Memory B cell (primary cell): ENCODE measurements around the gene TBX6.
"Not testable (repeated sequence)": the region's sequence is repeated elsewhere in the genome, so short reads cannot be mapped to it uniquely, and the experiment has no call there.

Source experiments
- ATAC-seq: fragments of 150-1000 bp; cut with Tn5 transposase; 2 replicates; pipeline ENCODE4 v1.10.0; 2021; ENCODE audit warnings: low read depth, mild to moderate bottlenecking, moderate library complexity
- DNase-seq, 2 donors: peaks; one replicate each; pipeline ENCODE4 v3.0.0; 2022; ENCODE audit warnings: low spot score in 2 of 2
- H3K27ac Mint-ChIP-seq: one replicate; pipeline ENCODE4 v1.8.0; 2022; ENCODE audit warnings: mild to moderate bottlenecking, moderate library complexity, mixed read lengths
- H3K27me3 Mint-ChIP-seq: one replicate; pipeline ENCODE4 v1.8.0; 2022; ENCODE audit warnings: mixed read lengths
- H3K36me3 Mint-ChIP-seq: one replicate; pipeline ENCODE4 v1.8.0; 2022; ENCODE audit warnings: mild to moderate bottlenecking, mixed read lengths
- H3K4me1 Mint-ChIP-seq: one replicate; pipeline ENCODE4 v1.8.0; 2022; ENCODE audit warnings: mixed read lengths
- H3K4me3 Mint-ChIP-seq: one replicate; pipeline ENCODE4 v1.8.0; 2022; ENCODE audit warnings: mild to moderate bottlenecking, moderate library complexity, mixed read lengths
- H3K9me3 Mint-ChIP-seq: one replicate; pipeline ENCODE4 v1.8.0; 2022; ENCODE audit warnings: mixed read lengths

The TBX6 gene

DNA sequence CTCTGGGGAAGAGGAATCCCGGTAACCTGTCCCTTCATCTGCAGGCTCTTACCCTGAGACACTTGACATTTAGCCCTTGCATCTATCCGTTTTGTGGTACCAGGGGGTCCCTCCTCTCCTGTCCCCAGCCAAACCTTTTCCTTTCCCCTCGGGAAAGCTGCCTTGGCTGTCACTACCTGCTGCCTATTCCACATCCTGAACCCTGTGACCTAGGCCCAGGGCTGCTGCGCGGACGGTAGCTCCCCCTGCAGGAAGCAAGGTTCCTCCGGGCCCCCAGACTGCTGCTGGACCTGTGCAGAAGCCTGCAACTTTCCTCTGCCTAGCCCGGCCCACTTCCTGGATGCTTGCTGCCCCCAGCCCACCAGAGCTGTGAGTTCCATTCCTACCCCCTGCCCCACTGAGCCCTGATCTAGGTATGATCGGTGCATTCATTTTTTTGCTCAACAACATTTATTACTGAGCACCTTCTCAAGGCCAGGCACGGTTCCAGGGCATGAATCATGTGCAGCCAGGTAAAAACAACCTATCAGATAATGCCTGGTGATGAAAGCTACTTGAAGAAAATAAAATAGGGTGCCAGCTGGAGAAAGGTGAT, 36.7 kb downstream of the TBX6 start:
- DNase-seq (no peak), ATAC-seq (peak; percentile 56)
- Mint-ChIP-seq H3K9me3 (no peaks in the 10 kb centered on the region), H3K27ac (no peak overlapping the region), H3K36me3 (no peaks in the 10 kb centered on the region), H3K27me3 (peaks cover 2% of the 10 kb centered on the region), H3K4me1 (peaks cover 4% of the 10 kb centered on the region), H3K4me3 (peak overlapping the region; percentile 30)

DNA sequence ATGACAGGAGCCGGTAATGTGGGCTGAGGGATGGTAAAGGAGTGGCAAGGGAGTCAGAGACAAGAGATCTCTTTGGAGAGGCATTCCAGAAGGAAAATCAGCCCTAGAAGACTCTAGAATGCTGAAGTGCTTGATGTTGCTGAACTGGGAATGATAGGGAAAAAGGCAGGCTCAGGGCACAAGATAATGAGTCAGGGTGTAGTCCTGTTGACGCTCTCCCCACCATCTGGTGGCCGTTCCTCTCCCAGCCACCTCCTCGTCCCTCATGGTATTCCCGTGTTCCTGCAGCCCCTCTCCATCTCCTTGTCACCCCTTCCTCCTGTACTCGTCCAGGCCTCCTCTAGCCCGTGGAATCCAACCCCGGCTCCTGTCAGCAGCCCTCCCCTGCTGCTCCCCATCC, 37.3 kb downstream of the TBX6 start:
- no peak for DNase-seq
- Mint-ChIP-seq H3K27me3 (peaks cover 2% of the 10 kb centered on the region), H3K36me3 (no peaks in the 10 kb centered on the region), H3K4me3 (peak overlapping the region; percentile 44), H3K4me1 (peaks cover 4% of the 10 kb centered on the region), H3K27ac (no peak overlapping the region), H3K9me3 (no peaks in the 10 kb centered on the region)
- ATAC-seq = no peak

DNA sequence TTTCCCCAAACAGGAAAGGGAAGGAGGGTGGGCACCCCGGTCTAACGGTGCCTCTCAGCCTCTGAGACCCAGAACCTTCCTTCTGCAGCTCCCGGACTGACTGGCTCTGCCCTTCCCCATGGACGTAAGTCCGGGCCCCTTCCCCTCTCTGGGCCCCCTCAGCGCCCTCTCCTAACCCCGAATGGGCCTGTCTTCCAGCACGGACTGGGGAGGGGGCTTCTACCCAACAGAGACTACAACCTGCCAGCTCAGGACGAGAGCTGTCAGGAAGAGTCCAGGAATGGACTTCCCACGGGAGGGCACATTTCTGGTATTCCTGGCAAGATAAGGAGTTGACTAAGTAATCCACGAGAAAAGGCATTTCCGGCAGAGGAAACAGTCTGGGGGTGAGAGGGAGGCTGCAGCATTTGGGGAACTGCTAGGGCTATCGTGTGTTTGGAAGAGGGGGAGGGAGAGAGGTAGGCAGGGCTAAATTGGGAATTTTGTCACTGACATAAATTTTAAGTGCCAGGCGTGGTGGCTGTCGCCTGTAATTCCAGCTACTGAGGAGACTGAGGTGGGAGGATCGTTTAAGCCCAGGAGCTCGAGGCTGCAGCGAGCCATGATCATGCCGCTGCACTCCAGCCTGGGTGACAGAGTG, 38.2 kb downstream of the TBX6 start:
- no peaks in the 10 kb centered on the region for H3K9me3 Mint-ChIP-seq
- peak overlapping the region; percentile 83 for H3K27ac Mint-ChIP-seq
- peak overlapping the region; percentile 87 for H3K4me3 Mint-ChIP-seq

DNA sequence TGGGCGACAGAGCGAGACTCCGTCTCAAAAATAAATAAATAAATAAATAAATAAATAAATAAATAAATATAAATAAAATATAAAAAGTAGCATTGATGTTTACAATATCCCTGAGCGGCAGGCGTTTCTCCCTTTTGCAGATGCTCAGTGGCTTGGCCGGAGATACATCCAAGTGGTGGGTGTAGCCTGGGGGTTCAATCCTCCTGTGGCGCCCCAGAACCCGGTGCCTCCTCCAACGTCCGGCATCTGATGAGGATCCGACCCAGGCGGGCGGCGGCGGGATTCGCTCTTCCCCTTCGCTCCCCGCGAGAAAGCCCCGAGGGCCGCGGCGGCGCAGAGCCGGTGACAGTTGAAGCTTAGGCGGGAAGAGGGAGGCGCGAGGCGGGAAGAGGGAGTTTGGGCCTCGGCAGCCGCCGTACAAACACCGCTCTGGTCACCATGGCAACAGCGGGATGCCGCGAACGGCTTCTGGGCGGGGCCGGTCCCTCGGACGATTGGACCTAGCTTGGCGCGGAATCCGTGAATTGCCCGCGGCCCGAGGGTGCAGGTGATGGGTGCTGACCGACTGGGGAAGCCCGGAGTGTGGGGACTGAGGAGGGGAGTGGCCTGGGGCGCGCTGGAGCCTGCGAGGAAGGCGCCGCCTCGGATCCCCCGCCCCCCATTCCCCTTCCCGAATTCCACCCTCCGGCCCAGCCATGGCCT, 38.9 kb downstream of the TBX6 start:
- peak; percentile 88 for ATAC-seq
- H3K9me3 Mint-ChIP-seq = no peaks in the 10 kb centered on the region

More for the DNA sequence above, 38.2 kb downstream of the TBX6 start:
- peak; percentile 13 for ATAC-seq
- Mint-ChIP-seq H3K36me3 (no peaks in the 10 kb centered on the region), H3K4me1 (peaks cover 4% of the 10 kb centered on the region), H3K27me3 (peaks cover 2% of the 10 kb centered on the region)
- no peak for DNase-seq

DNA sequence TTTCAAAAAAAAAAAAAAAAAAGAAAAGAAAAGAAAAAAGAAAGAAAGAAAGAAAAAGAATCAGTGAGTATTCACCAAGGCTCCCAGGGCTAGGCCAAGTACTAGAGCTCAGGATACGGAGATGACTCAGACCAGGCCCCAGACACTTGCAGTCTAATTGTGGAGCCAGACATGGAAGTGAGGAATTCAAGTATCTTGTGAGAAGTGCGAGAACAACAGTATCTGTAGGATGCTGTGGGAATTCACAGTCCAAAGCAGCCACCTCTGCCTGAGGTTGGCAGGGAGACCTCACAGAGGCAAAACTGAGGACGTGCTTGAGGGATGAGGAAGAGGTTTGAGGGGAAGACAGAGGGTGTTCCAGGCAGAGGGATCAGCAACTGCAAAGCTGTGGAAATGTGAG, 40.2 kb downstream of the TBX6 start:
- no peak for DNase-seq
- H3K4me1 Mint-ChIP-seq = peaks cover 4% of the 10 kb centered on the region
- no peak overlapping the region for H3K27ac Mint-ChIP-seq

More for the DNA sequence above, 38.9 kb downstream of the TBX6 start:
- peaks cover 2% of the 10 kb centered on the region for H3K27me3 Mint-ChIP-seq
- peak; percentile 81 to 83 for DNase-seq
- H3K27ac Mint-ChIP-seq = peak overlapping the region; percentile 83
- H3K4me1 Mint-ChIP-seq = peaks cover 4% of the 10 kb centered on the region
- peak overlapping the region; percentile 87 for H3K4me3 Mint-ChIP-seq
- no peaks in the 10 kb centered on the region for H3K36me3 Mint-ChIP-seq

DNA sequence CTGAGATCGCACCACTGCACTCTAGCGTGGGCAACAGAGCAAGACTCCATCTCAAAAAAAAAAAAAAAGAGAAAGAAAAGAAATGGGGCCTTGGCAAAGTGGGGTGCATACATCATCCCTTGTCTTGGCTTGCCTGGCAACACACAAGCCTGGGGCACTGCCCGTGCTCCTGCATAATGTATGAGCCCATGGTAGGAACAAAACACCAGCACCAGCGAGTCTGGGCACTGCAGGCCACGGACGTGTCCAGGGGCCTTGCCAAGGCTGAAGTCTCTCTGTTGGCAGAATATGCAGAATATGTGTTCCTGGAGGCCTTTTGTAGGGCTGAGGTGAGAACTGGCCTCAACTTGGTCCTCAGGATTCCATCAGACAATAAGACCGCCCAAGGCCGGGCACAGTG, 41.9 kb downstream of the TBX6 start:
- H3K36me3 Mint-ChIP-seq = no peaks in the 10 kb centered on the region
- no peak overlapping the region for H3K4me3 Mint-ChIP-seq
- ATAC-seq (no peak), DNase-seq (no peak)
- peaks cover 10% of the 10 kb centered on the region for H3K4me1 Mint-ChIP-seq
- peaks cover 9% of the 10 kb centered on the region for H3K27me3 Mint-ChIP-seq
- H3K9me3 Mint-ChIP-seq = no peaks in the 10 kb centered on the region
- H3K27ac Mint-ChIP-seq = no peak overlapping the region

More for the DNA sequence above, 40.2 kb downstream of the TBX6 start:
- H3K36me3 Mint-ChIP-seq = no peaks in the 10 kb centered on the region
- ATAC-seq = no peak
- H3K9me3 Mint-ChIP-seq = no peaks in the 10 kb centered on the region
- peak overlapping the region; percentile 65 for H3K4me3 Mint-ChIP-seq
- peaks cover 4% of the 10 kb centered on the region for H3K27me3 Mint-ChIP-seq

DNA sequence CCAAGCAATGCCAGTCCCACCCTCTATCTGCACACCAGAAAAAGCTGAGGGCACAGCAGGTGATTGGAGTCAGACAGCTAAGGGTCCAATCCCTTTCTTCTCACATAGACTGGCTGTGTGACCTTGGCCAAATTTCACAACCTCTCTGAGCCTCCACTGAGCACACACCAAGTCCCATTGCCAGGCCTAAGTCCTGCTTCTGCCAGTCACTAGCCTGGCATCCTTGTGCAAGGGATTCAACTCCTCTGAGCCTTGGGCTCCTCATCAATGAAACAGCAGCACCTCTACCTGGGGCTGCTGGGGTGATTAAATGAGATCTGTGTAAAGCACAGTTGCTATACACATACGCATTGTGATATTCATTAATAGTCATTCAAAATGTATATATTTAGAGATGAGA, 45.1 kb downstream of the TBX6 start:
- Mint-ChIP-seq H3K36me3 (no peaks in the 10 kb centered on the region), H3K27me3 (peaks cover 8% of the 10 kb centered on the region), H3K9me3 (no peaks in the 10 kb centered on the region), H3K4me3 (no peak overlapping the region), H3K27ac (no peak overlapping the region), H3K4me1 (peaks cover 6% of the 10 kb centered on the region)
- no peak for ATAC-seq
- DNase-seq = no peak

DNA sequence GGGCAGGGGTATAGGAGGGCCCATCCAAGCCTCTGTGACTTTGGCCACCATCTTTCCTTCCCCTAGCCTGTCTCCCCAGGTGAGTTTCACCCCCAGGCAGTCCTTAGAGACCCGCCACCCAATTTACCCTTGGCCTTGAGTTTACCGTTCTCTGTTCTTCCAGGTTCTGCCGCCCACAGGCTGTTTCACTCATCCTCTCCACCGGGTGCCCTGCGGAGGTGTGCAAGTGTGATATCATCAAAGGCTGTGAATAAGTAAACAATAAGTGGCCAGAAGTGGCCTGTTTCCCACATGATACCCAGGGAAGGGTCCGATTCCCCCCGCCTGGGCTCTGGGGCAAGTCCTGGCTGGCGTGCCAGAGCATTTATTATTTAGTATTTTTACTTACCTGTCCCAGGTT, 45.5 kb downstream of the TBX6 start:
- Mint-ChIP-seq H3K27ac (no peak overlapping the region), H3K4me1 (peaks cover 6% of the 10 kb centered on the region), H3K36me3 (no peaks in the 10 kb centered on the region), H3K9me3 (no peaks in the 10 kb centered on the region), H3K27me3 (peaks cover 8% of the 10 kb centered on the region), H3K4me3 (no peak overlapping the region)
- ATAC-seq (no peak), DNase-seq (no peak)

DNA sequence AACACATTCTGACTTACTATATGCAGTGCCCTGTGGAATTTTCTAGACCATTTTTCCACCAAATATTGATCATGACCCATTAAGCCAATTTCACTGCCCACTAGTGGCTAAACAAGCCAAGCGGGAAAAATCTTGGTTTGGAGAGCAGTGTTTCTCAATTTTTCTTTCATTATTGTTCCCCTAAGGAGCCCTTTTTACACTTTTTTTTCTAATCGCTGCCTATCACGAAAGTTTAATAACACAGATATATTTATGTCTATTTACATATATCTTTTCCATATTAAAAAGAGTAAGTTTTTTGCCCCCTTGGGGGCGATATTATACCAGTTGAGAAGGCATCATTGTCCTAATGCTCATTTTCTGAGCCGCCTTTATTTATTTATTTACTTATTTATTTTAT, 49.9 kb downstream of the TBX6 start:
- Mint-ChIP-seq H3K9me3 (no peaks in the 10 kb centered on the region), H3K27me3 (peaks cover 13% of the 10 kb centered on the region), H3K27ac (no peak overlapping the region), H3K4me1 (peaks cover 9% of the 10 kb centered on the region), H3K36me3 (no peaks in the 10 kb centered on the region), H3K4me3 (no peak overlapping the region)
- ATAC-seq (no peak), DNase-seq (no peak)

DNA sequence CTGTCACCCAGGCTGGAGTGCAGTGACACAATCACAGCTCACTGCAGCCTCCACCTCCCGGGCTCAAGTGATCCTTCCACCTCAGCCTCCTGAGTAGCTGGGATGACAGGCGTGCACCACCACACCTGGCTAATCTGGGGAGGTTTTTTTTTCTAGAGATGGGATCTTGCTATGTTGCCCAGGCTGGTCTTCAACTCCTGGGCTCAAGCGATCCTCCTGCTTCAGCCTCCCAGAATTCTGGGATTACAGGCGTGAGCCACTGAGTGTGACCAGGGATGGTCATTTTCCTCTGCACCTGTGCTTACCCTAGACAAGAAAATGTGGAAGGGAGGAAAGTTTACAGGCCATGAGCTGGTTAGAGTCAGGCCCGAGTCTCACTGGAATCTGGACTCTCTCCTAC, 51.0 kb downstream of the TBX6 start:
- H3K4me1 Mint-ChIP-seq, ATAC-seq, H3K9me3 Mint-ChIP-seq, DNase-seq, H3K36me3 Mint-ChIP-seq, H3K4me3 Mint-ChIP-seq: not testable (repeated sequence)
- Mint-ChIP-seq H3K27ac (peak overlapping the region; percentile 0), H3K27me3 (peaks cover 11% of the 10 kb centered on the region)

DNA sequence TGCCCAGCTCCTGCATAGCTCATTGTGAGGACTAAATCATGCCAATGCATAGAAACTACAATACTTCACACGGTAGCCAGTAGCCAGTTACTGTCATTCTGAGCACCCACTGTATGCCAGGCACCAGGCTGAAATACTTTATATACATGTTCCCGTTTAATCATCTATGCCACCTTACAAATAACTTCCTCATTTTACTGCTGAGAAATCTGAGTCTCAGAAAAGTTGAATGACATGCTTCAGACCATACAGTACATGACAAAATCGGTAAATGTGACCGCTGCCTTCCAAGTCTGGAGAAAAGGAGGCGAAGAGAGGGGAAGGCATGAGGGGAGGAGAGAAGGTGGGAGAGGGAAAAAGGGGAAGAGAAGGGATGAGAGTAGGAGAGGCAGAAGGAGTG, 51.5 kb downstream of the TBX6 start:
- Mint-ChIP-seq H3K4me1 (peaks cover 6% of the 10 kb centered on the region), H3K27me3 (peaks cover 12% of the 10 kb centered on the region), H3K4me3 (no peak overlapping the region), H3K27ac (peak overlapping the region; percentile 0), H3K9me3 (no peaks in the 10 kb centered on the region), H3K36me3 (no peaks in the 10 kb centered on the region)
- DNase-seq (no peak), ATAC-seq (peak; percentile 90)
